HL-60 (cell line): ENCODE data around the gene VAV2.

Experiments used
- DNase-seq, 2 experiments: peaks; one replicate each; pipeline ENCODE4 v3.0.0-alpha.2; 2010 to 2020; ENCODE audit warnings: low read depth in 1 of 2, low spot score in 1 of 2
- H3K27ac ChIP-seq: fragments of 250-450 bp; sonication (Bioruptor Pico); replicated peaks from 2 replicates; pipeline ENCODE4 v1.5.1; 2020; ENCODE audit warnings: mild to moderate bottlenecking, moderate library complexity
- H3K27me3 ChIP-seq: fragments of 250-450 bp; sonication (Bioruptor Pico); 2 replicates; pipeline ENCODE4 v1.5.1; 2021; ENCODE audit warnings: mild to moderate bottlenecking, moderate library complexity; ENCODE audit not compliant: insufficient read depth, poor library complexity, severe bottlenecking
- H3K4me3 ChIP-seq: replicated peaks from 2 replicates; pipeline ENCODE4 v1.5.1; 2011; ENCODE audit warnings: mild to moderate bottlenecking, control low read depth, low read length; ENCODE audit not compliant: insufficient read depth
- GABPA ChIP-seq: IDR thresholded peaks from 2 replicates; pipeline ENCODE4 v1.6.1; 2012; ENCODE audit warnings: low read depth
- POLR2AphosphoS5 ChIP-seq: IDR thresholded peaks from 2 replicates; pipeline ENCODE4 v1.6.1; 2012; ENCODE audit warnings: low read depth
- SPI1 ChIP-seq: IDR thresholded peaks from 2 replicates; pipeline ENCODE4 v1.6.1; 2012; ENCODE audit warnings: low read depth, mild to moderate bottlenecking, borderline replicate concordance
- TF ChIP-seq, protein P1 (sequence below): IDR thresholded peaks from one replicate; pipeline ENCODE4 v1.5.1; 2011; ENCODE audit warnings: low read length, control low read depth, inconsistent platforms; ENCODE audit not compliant: insufficient read depth
- TF ChIP-seq, protein P2 (sequence below): IDR thresholded peaks from 2 replicates; pipeline ENCODE4 v1.6.1; 2012; ENCODE audit warnings: low read depth; ENCODE audit not compliant: insufficient replicate concordance

VAV2 gene

DNA sequence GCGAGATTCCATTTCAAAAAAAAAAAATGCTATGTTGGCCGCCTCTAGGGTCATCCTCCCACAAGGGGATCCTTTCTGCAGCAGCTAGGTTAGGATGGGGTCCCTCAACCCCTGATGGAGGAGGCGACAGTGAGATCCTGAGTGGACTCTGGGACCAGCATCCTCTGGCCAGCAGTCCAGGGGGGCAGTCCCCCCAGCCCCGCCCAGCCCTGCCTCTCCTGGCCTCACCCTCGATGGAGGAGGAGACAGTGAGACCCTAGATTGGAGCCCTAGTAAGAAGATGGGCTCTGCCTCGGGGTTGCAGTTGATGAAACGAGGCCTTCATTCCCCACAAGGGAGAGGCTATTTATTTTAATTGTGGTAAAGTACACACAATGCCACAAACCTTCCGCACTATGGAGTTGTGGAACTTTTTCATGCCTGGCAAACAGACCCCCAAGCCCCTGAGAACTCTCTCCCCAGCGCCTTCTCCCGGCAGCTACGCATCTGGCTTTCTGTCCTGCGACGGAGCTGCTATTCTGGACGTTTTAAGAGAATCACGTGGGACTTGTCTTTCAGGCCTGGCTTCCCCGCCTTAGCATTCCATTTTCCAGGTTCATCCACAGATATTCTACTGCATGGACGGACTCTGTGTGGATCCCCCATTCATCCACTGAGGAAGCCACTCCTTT lies 15.8 kb downstream of the VAV2 start:
- Histone ChIP-seq H3K27me3 (no peaks in the 10 kb centered on the region), H3K4me3 (no peak overlapping the region), H3K27ac (no peak overlapping the region)
- TF ChIP-seq SPI1, result no peak
- TF ChIP-seq, protein P1, sequence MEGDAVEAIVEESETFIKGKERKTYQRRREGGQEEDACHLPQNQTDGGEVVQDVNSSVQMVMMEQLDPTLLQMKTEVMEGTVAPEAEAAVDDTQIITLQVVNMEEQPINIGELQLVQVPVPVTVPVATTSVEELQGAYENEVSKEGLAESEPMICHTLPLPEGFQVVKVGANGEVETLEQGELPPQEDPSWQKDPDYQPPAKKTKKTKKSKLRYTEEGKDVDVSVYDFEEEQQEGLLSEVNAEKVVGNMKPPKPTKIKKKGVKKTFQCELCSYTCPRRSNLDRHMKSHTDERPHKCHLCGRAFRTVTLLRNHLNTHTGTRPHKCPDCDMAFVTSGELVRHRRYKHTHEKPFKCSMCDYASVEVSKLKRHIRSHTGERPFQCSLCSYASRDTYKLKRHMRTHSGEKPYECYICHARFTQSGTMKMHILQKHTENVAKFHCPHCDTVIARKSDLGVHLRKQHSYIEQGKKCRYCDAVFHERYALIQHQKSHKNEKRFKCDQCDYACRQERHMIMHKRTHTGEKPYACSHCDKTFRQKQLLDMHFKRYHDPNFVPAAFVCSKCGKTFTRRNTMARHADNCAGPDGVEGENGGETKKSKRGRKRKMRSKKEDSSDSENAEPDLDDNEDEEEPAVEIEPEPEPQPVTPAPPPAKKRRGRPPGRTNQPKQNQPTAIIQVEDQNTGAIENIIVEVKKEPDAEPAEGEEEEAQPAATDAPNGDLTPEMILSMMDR, result no peak
- TF ChIP-seq, protein P2, sequence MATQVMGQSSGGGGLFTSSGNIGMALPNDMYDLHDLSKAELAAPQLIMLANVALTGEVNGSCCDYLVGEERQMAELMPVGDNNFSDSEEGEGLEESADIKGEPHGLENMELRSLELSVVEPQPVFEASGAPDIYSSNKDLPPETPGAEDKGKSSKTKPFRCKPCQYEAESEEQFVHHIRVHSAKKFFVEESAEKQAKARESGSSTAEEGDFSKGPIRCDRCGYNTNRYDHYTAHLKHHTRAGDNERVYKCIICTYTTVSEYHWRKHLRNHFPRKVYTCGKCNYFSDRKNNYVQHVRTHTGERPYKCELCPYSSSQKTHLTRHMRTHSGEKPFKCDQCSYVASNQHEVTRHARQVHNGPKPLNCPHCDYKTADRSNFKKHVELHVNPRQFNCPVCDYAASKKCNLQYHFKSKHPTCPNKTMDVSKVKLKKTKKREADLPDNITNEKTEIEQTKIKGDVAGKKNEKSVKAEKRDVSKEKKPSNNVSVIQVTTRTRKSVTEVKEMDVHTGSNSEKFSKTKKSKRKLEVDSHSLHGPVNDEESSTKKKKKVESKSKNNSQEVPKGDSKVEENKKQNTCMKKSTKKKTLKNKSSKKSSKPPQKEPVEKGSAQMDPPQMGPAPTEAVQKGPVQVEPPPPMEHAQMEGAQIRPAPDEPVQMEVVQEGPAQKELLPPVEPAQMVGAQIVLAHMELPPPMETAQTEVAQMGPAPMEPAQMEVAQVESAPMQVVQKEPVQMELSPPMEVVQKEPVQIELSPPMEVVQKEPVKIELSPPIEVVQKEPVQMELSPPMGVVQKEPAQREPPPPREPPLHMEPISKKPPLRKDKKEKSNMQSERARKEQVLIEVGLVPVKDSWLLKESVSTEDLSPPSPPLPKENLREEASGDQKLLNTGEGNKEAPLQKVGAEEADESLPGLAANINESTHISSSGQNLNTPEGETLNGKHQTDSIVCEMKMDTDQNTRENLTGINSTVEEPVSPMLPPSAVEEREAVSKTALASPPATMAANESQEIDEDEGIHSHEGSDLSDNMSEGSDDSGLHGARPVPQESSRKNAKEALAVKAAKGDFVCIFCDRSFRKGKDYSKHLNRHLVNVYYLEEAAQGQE, result no peak
- no peak for TF ChIP-seq POLR2AphosphoS5
- no peak for TF ChIP-seq GABPA
- DNase-seq, result no peak

DNA sequence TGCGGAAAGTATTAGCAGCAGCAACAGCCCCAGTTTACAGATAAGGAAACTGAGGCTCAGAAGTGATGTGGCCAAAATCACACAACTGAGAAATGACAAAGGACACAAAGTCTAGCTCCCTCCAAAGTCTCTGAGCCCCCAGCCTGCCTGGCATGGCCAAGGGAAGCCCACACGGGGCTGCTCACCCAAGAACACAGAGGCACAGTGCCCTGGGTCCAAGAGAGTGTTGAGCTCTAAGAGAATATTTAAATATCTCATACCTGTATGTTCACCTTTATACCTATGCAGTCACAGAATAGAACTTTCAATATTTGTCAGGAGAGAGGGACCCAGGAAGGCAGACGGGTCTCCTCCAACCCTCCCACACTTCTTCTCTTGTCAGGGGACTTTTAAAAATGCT lies 16.6 kb downstream of the VAV2 start:
- H3K27ac ChIP-seq, result no peak overlapping the region
- no peak for DNase-seq
- TF ChIP-seq GABPA (no peak), SPI1 (no peak), POLR2AphosphoS5 (no peak)
- TF ChIP-seq, protein P1, result no peak
- TF ChIP-seq, protein P2, result no peak
- no peaks in the 10 kb centered on the region for H3K27me3 ChIP-seq
- H3K4me3 ChIP-seq, result no peak overlapping the region

DNA sequence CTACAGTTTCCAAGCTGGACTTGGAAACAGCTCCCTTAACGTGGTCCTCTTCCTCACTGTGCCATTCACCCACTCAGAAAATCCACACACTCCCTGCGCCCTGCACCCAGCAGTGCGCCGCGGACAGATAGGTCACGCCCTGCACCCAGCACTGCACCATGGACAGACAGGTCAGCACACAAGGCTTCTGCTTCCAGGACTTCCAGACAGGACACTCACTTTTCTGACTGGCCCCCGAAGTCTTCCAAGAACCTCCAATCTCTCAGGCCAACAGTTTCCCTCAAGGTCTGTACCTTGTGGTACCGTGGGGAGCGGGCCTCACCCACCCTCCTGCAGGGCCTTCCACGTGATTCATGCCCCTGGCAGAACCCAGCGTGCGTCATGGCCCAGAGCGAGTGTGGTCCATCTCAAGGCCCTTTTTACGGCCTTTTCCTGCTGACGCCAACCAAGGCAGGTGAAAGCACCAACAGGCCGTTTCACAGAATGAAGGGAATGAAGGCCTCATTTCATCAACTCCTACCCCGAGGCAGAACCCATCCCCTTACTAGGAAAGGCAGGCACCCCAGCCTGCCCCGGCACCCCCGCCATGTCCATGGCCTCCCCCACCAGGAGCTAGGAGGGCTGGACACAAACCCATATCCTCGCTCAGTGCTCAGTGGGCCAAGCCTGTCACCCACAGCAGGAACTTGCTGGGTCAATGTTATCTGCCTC lies 17.3 kb downstream of the VAV2 start:
- no peak overlapping the region for H3K4me3 ChIP-seq
- no peaks in the 10 kb centered on the region for H3K27me3 ChIP-seq

More for the DNA sequence above, 17.3 kb downstream of the VAV2 start:
- DNase-seq, result no peak
- TF ChIP-seq SPI1, result no peak
- TF ChIP-seq GABPA, result no peak
- TF ChIP-seq, protein P1, result no peak
- TF ChIP-seq, protein P2, result no peak
- TF ChIP-seq POLR2AphosphoS5, result no peak
- no peak overlapping the region for H3K27ac ChIP-seq
